Suppressor macrophage treated with lipopolysaccharide for 1 hour (primary cell): ENCODE data around the gene FTCDNL1.

Experiments
- DNase-seq, 3 donors: peaks; one replicate each; pipeline ENCODE4 v3.0.0-alpha.2; 2020 to 2022

Gene FTCDNL1

GRCh38 chr2:199779589-199779988 is 71.4 kb downstream of the FTCDNL1 start:
- DNase-seq, result no peak

- DNase-seq, result peak in 2 of 3 donors; percentile 26 to 31
These were observed 72.3 kb downstream of the FTCDNL1 start for GRCh38 chr2:199778655-199779054.

- no peak for DNase-seq
These were observed 73.1 kb downstream of the FTCDNL1 start for GRCh38 chr2:199777916-199778315.

GRCh38 chr2:199777315-199777714 is 73.7 kb downstream of the FTCDNL1 start:
- DNase-seq, result no peak

- no peak for DNase-seq
These were observed 75.7 kb downstream of the FTCDNL1 start for GRCh38 chr2:199775267-199775666.

- peak; percentile 64 to 67 (median 67) for DNase-seq
These were observed 78.7 kb downstream of the FTCDNL1 start for GRCh38 chr2:199772035-199772976.

DNA sequence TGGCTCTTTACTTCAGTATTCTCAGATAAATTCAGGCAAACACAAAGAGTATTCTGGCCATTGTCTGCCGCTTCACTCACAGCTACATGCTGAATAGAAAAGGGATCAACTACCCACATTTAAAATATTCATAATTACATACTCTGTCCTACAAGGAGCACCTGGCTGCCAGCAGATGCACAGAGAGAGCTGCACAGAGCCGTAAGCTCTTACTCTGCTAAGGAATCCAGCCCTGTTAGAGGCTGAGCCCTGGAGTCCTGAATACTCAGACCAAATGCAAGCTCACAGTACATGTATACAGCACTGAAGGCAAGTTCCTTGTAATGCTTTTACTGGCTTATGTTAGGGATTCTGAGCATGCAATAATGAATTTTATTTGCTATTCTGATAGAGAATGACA is 80.3 kb downstream of the FTCDNL1 start:
- no peak for DNase-seq

GRCh38 chr2:199765646-199766045 is 85.3 kb downstream of the FTCDNL1 start:
- DNase-seq, result no peak

DNA sequence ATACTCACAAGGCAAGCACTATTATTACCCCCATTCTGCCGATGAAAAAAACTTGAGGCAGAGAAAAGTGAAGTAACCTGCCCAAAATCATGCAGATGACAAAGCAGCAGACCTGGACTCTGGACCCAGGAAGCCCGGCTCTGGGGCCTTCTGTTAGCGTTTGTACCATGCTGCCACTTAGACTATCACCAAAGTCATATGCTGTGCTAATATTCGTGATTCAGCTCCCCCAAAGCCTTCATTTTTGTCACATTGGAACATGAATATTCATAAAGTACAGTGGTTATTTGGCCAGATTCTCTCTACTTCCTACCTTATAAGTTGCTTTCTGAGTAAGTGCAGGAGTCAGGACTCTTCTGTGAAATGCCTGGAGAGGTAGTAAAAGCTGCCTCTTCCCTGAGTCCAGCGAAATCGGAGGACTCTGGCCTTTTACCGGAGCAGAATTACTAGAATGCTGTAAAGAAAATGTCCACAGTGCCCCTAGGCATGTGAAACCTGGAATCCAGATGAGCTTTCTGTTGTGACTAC is 86.7 kb downstream of the FTCDNL1 start:
- DNase-seq, result no peak

- no peak for DNase-seq
These were observed 88.0 kb downstream of the FTCDNL1 start for GRCh38 chr2:199762963-199763362.

DNA sequence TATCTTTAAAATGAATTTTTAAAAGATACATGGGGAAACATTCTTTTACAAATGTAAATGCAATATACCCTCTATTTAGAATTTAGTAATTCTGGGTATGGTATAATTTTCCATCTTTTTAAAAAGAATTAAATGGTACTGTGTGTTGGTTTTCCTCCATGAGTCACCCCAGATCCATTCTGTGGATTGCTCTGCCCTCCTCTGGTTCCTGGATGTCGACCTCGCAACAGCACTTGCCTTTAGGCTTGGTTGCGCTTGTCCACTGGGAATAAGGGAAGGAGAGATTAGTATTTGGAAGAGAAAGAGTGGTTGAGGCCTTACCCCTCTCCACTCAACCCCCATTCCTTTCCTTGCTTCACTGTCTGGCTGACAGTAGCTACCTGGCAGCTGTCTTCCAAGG is 90.4 kb downstream of the FTCDNL1 start:
- DNase-seq, result no peak

DNA sequence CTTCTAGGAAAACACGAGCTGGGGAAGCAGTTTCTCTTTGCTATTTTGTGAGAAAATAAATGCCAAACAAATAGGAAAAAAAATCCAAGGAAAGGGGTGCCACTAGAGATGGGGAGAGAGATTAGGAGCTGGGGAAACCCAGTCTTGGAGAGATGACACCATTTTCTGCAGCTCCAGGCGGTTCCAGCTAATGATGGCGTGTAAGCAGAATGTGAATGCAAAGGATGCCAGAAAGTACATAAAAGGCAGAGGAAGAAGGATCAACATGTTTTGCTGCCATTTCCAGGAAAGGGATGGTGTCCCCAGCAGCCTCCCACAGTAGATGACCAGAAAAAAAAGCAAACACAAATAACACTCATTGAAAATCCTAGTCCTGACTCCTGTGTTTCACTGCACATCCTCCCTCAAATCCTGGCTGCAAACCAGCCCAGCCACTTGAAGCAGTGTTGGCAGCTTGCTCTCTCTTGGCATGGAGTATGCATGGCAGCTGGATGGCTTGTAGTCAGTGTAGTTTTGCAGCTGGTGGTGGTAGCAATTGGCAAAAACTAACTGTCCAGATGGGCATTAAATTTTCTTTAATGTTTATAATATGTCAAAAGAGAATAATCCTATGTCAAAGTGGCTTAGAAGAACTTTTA is 93.6 kb downstream of the FTCDNL1 start:
- DNase-seq, result no peak

DNA sequence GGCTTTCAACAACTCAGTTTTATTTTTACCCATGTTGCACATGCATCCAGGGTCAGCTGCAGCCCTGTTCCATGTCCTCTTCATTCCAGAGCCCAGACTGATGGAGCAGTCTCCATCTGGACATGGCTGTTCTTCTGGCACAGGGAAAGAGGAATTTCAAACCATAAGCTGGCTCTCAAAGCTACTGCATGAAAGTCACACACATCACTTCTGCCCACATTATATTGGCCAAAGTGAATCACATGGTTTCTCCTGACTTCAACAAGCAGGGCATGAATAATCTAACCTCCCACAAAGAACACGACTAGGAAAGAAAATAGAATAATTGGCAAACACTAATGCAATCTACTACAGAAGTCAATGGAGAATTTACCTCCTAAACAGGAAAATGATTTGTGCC is 94.2 kb downstream of the FTCDNL1 start:
- DNase-seq, result peak; percentile 27 to 48 (median 35)

DNA sequence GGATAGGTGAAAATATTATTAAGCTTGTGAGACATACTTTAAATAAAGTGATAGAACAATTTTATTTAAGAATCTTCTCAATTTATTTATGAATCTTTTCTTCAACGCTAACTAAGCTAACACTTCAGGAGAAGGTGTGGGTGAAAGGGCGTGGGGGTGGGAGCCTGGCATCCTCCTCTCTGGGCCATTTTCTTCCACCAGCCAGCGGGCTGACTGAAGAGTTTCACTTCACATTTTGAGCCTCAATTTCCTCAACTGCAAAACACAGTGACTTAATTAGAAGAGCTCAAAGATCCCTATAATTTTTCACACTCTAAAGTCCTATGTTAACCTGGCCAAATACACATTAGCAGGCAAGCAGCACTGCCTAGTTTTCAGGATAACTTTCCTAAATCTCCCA is 94.8 kb downstream of the FTCDNL1 start:
- peak; percentile 22 to 40 (median 33) for DNase-seq

GRCh38 chr2:199754766-199755165 is 96.2 kb downstream of the FTCDNL1 start:
- no peak for DNase-seq

GRCh38 chr2:199751492-199752120 is 99.4 kb downstream of the FTCDNL1 start:
- no peak for DNase-seq

DNA sequence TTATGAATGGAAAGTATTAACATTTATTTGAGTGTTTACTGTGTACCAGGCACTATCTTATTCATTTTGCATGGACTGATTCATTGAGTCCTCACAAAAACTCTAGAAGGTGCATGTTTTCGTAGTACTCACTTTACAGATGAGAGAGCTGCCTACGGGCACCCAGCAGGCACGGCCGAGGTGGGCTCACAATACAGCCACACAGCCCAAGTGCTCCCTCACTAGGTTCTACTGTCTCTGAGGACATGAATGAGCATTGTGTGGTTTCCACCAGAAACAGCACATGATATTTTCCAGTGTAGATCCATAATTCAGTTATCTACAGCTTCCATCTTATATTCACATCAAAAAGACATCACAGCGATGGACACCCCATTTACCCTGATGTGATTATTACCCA is 101.4 kb downstream of the FTCDNL1 start:
- DNase-seq, result no peak

DNA sequence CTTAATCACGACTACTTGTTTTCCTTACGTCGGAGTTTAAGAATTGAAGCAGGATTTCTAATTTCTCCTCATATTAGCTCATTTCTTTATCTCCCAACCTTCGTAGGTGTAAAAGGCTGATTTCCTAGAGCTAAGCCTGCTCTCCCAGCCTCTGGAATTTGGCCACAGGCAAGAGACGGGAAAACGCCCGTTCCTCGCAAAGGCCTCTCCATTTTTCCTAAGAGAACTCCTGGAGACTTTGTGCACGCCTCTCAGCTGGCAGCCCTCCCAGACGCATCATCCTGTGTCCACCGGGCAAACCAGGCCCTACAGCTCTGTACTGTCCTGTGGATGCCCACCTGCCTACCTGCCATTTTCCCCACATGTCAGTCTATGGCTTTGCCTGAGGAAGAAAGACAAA is 106.3 kb downstream of the FTCDNL1 start:
- no peak for DNase-seq

GRCh38 chr2:199744260-199744659 is 106.7 kb downstream of the FTCDNL1 start:
- no peak for DNase-seq

DNA sequence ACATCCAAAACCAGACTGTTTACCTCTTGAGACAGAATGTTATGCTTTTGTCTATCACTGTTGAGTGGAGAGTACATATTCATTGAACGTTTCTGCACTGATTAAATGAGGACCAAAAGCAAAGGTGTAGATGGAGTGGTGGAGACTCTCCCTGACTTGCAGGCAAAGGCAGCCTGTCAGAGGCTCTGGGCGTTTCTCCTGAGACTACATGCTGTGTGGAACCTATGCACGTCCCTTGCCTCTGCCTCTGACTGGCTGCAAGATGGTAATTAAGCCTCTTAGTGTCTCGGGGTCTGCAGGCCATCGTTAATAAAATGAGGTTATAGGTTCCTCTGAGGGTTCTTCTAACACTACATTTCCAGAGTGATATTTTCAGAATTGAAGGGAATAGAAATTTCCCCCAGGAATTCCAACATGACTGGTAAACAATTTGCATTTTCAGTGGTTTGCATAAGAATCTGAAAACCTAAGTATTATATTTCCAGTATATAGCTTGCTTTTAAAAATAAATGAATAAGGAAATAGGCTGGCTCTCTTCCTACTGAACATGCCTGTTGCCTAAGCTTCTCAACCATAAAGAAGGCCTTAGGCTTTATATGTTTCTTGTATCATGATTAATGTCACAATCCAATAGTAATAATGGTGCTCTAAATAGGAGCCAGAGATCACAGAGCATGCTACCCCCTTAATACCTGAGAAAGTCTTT is 107.4 kb downstream of the FTCDNL1 start:
- DNase-seq, result no peak

DNA sequence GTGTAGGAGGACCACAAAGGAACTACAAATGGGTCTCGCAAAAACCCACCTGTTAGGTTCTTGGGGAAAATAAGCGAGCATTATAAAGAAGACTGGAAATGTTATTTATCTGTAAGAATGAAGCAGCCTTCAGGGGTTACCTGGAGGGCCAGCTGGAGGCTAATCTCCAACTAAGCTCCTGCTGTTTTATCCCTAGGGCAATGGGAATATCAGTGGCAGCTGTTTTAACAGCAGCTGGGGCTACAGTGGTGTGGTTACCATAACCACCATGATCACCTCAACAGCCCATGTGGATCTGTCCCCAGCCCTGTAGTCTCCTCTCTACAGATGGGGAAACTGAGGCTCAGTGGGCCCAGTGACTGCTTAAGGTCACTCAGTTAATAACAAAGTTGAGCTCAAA is 108.1 kb downstream of the FTCDNL1 start:
- DNase-seq, result no peak

- DNase-seq, result peak in 1 of 3 donors; percentile 12
These were observed 110.9 kb downstream of the FTCDNL1 start for GRCh38 chr2:199740111-199740428.
